SK-N-SH (cell line): ENCODE data around the gene KANK3. TPM values are rescaled to one million over a fixed set of nuclear protein-coding genes. Genes with fewer than 3 reads are reported as not detected.

Source experiments
- CTCF ChIA-PET: fragments of 300-600, 350-600 bp; formaldehyde crosslinking; extraction: SDS; loops from one replicate; lab custom pipeline; 2021; lab: Yijun Ruan, JAX
- POLR2A ChIA-PET: fragments of 350-600 bp; sonication (Branson Sonifier 250); formaldehyde crosslinking; extraction: SDS; loops from one replicate; lab custom pipeline; 2020; ENCODE audit warnings: antibody characterized with exemption, inconsistent platforms; lab: Yijun Ruan, JAX
- DNase-seq: peaks from one replicate; pipeline ENCODE4 v3.0.0; 2012
- H2AFZ ChIP-seq: fragments of 200-600 bp; sonication (generic); 2 replicates; pipeline ENCODE4 v1.8.1; 2016; ENCODE audit warnings: antibody characterized with exemption, mild to moderate bottlenecking, low read depth
- H3F3A ChIP-seq: fragments of 200-600 bp; sonication (generic); replicated peaks from 2 replicates; pipeline ENCODE3; 2016; ENCODE audit warnings: antibody characterized with exemption, mild to moderate bottlenecking; ENCODE audit not compliant: insufficient read depth
- H3K27ac ChIP-seq, 2 experiments: fragments of 200-500 bp in 1 of 2; fragments of 200-600 bp in 1 of 2; sonication (Bioruptor generic) in 1 of 2; sonication (generic), shearing (Covaris generic) in 1 of 2; 2 replicates each; pipeline versions ENCODE4 v1.5.1 to v1.6.1; 2014 to 2016; ENCODE audit warnings: low read depth in 2 of 2, inconsistent platforms in 1 of 2, low read length in 1 of 2, mild to moderate bottlenecking in 1 of 2, mixed read lengths in 1 of 2
- H3K27me3 ChIP-seq: fragments of 200-600 bp; sonication (generic), shearing (Covaris generic); 2 replicates; pipeline ENCODE4 v1.6.1; 2016; ENCODE audit warnings: mixed run types; ENCODE audit not compliant: insufficient read depth
- H3K36me3 ChIP-seq, 2 experiments: fragments of 200-500 bp in 1 of 2; fragments of 200-600 bp in 1 of 2; sonication (Bioruptor generic) in 1 of 2; sonication (generic) in 1 of 2; replicated peaks in 1 of 2; 2 replicates each; pipeline versions ENCODE3 to v1.5.1; 2014 to 2016; ENCODE audit warnings: low read length in 1 of 2, mild to moderate bottlenecking in 1 of 2; ENCODE audit not compliant: insufficient read depth in 2 of 2, control insufficient read depth in 1 of 2
- H3K4me1 ChIP-seq, 2 experiments: fragments of 200-500 bp in 1 of 2; fragments of 200-600 bp in 1 of 2; sonication (Bioruptor generic) in 1 of 2; sonication (generic), shearing (Covaris generic) in 1 of 2; 2 replicates each; pipeline versions ENCODE4 v1.5.1 to v1.6.1; 2014 to 2016; ENCODE audit warnings: low read depth in 1 of 2, low read length in 1 of 2, mixed run types in 1 of 2; ENCODE audit not compliant: insufficient read depth in 2 of 2, control insufficient read depth in 1 of 2
- H3K4me2 ChIP-seq: fragments of 200-600 bp; sonication (generic), shearing (Covaris generic); 2 replicates; pipeline ENCODE4 v1.6.1; 2017; ENCODE audit warnings: mixed run types
- H3K4me3 ChIP-seq, 2 experiments: fragments of 200-500 bp in 1 of 2; fragments of 200-600 bp in 1 of 2; sonication (Bioruptor generic) in 1 of 2; sonication (generic), shearing (Covaris generic) in 1 of 2; 2 replicates each; pipeline versions ENCODE4 v1.5.1 to v1.8.1; 2014 to 2016; ENCODE audit warnings: low read depth in 2 of 2, inconsistent platforms in 1 of 2, low read length in 1 of 2, mild to moderate bottlenecking in 1 of 2, mixed read lengths in 1 of 2, moderate library complexity in 1 of 2
- H3K79me2 ChIP-seq: fragments of 200-600 bp; sonication (generic); 2 replicates; pipeline ENCODE4 v1.8.1; 2017; ENCODE audit warnings: mild to moderate bottlenecking; ENCODE audit not compliant: insufficient read depth
- H3K9ac ChIP-seq: fragments of 200-600 bp; sonication (generic); 2 replicates; pipeline ENCODE4 v1.6.1; 2017; ENCODE audit warnings: mixed run types
- H3K9me2 ChIP-seq: fragments of 200-600 bp; sonication (generic); 2 replicates; pipeline ENCODE4 v1.6.1; 2017; ENCODE audit warnings: mixed run types
- H3K9me3 ChIP-seq: fragments of 200-600 bp; sonication (generic); 2 replicates; pipeline ENCODE4 v1.6.1; 2017; ENCODE audit warnings: mixed run types, mild to moderate bottlenecking, moderate library complexity
- H4K20me1 ChIP-seq: fragments of 200-600 bp; sonication (generic); 2 replicates; pipeline ENCODE4 v1.6.1; 2017; ENCODE audit warnings: mild to moderate bottlenecking, mixed run types; ENCODE audit not compliant: insufficient read depth
- FOSL2 ChIP-seq: IDR thresholded peaks from 2 replicates; pipeline ENCODE4 v1.4.0; 2012; ENCODE audit warnings: low read depth, mild to moderate bottlenecking, moderate library complexity, borderline replicate concordance
- JUND ChIP-seq: IDR thresholded peaks from 2 replicates; pipeline ENCODE4 v1.4.0; 2012
- MAX ChIP-seq: IDR thresholded peaks from 2 replicates; pipeline ENCODE4 v1.4.0; 2012; ENCODE audit warnings: low read depth
- MEF2A ChIP-seq: IDR thresholded peaks from 2 replicates; pipeline ENCODE4 v1.4.0; 2012; ENCODE audit warnings: low read depth, borderline replicate concordance
- NFIC ChIP-seq: IDR thresholded peaks from 2 replicates; pipeline ENCODE4 v1.4.0; 2012; ENCODE audit warnings: borderline replicate concordance
- RCOR1 ChIP-seq: fragments of 150-350 bp; IDR thresholded peaks from 2 replicates; pipeline ENCODE4 v1.6.1; 2017; ENCODE audit warnings: antibody characterized with exemption, low read length
- REST ChIP-seq: IDR thresholded peaks from 2 replicates; pipeline ENCODE4 v1.6.1; 2012; ENCODE audit warnings: mild to moderate bottlenecking, low read depth, low read length, moderate library complexity
- RXRA ChIP-seq: IDR thresholded peaks from 2 replicates; pipeline ENCODE4 v1.4.0; 2012; ENCODE audit warnings: low read depth, mild to moderate bottlenecking, borderline replicate concordance
- TEAD4 ChIP-seq: IDR thresholded peaks from 2 replicates; pipeline ENCODE4 v1.4.0; 2012; ENCODE audit warnings: mild to moderate bottlenecking, borderline replicate concordance; ENCODE audit not compliant: insufficient read depth
- YY1 ChIP-seq: IDR thresholded peaks from 2 replicates; pipeline ENCODE4 v1.4.0; 2012; ENCODE audit warnings: low read depth, mild to moderate bottlenecking
- WGBS: methylation state at CpG from one replicate; pipeline ENCODE4 v1.1.6; 2017; ENCODE audit warnings: low lambda C conversion rate; 5-methylcytosine and 5-hydroxymethylcytosine counted together
- polyA plus RNA-seq, 3 experiments: library from polyadenylated mRNA; depleted of rRNA; stranded (reverse); fragments of >200 nt; gene quantifications; 2 replicates each; pipeline ENCODE4 v1.2.3, GENCODE V29; 2012

The KANK3 gene
- polyA plus RNA-seq, 1 of the 3 experiments (the other 2 are of a cell fraction) = 0.51 TPM

GRCh38 chr19:8360196-8360595 is 17.1 kb upstream of the KANK3 start:
- Histone ChIP-seq H3K9ac (no peak overlapping the region), H3K9me3 (no peaks in the 10 kb centered on the region), H3K27ac (no peak overlapping the region), H3K4me1 (peaks cover 17 to 18% of the 10 kb centered on the region in 2 experiments; a peak in 2 of 4 replicates), H3K9me2 (no peaks in the 10 kb centered on the region), H3K4me3 (no peak overlapping the region), H3F3A (peaks cover 37% of the 10 kb centered on the region), H3K27me3 (no peaks in the 10 kb centered on the region), H2AFZ (no peak overlapping the region), H3K4me2 (no peak overlapping the region), H3K79me2 (peaks cover 4% of the 10 kb centered on the region; the same call in 1 of the 2 replicates), H4K20me1 (no peaks in the 10 kb centered on the region), H3K36me3 (no peaks in the 10 kb centered on the region)
- TF ChIP-seq RXRA = no peak
- no peak for TF ChIP-seq MEF2A
- no peak for TF ChIP-seq MAX
- no peak for TF ChIP-seq RCOR1
- no peak for TF ChIP-seq TEAD4
- no peak for TF ChIP-seq JUND
- no peak for TF ChIP-seq NFIC
- no peak for TF ChIP-seq FOSL2
- TF ChIP-seq REST = no peak
- TF ChIP-seq YY1 = no peak
- CTCF ChIA-PET = interaction anchor here (1.1 to 1.5 kb wide), 2 partner anchors 10 to 220 kb away, joined by 3 to 6 read pairs; no protein-coding TSS in a partner anchor
- WGBS = 79% methylated on average over 8 of the region's 8 CpGs
- DNase-seq = no peak
- POLR2A ChIA-PET = no interaction called here

GRCh38 chr19:8358948-8359347 is 15.9 kb upstream of the KANK3 start:
- Histone ChIP-seq H3K27me3 (no peaks in the 10 kb centered on the region), H3F3A (peaks cover 46% of the 10 kb centered on the region), H3K9me2 (no peaks in the 10 kb centered on the region), H2AFZ (no peak overlapping the region), H3K27ac (no peak overlapping the region), H3K4me1 (peaks cover 15 to 28% of the 10 kb centered on the region in 2 experiments; a peak in 3 of 4 replicates), H3K9ac (no peak overlapping the region), H3K4me3 (no peak overlapping the region), H3K4me2 (no peak overlapping the region)
- CTCF ChIA-PET = no interaction called here
- DNase-seq = no peak
- POLR2A ChIA-PET = no interaction called here
- TF ChIP-seq FOSL2 = no peak
- TF ChIP-seq, all 33 proteins: peak for 0
- H3K79me2 ChIP-seq = peaks cover 5% of the 10 kb centered on the region; the same call in 1 of the 2 replicates
- no peaks in the 10 kb centered on the region for H3K9me3 ChIP-seq
- WGBS = 90% methylated on average over 6 of the region's 6 CpGs
- H4K20me1 ChIP-seq = no peaks in the 10 kb centered on the region
- no peaks in the 10 kb centered on the region for H3K36me3 ChIP-seq
